Panc1 (cell line): ENCODE results near the gene LAG3. TPM values are rescaled to one million over a fixed set of nuclear protein-coding genes. Genes with fewer than 3 reads are reported as not detected.

Experiments
- ATAC-seq: fragments of 200-7000 bp; cut with Tn5 transposase; 2 replicates; pipeline ENCODE4 v1.9.1; 2020; ENCODE audit warnings: mild to moderate bottlenecking, moderate library complexity
- BruUV-seq: library from RNA; stranded (reverse); fragments of 400-500 nt; replicated peaks from 2 replicates; lab custom pipeline; 2021; lab: Mats Ljungman, UMichigan
- CTCF ChIA-PET: fragments of 300-600 bp; sonication (Branson Sonifier 250); formaldehyde crosslinking; loops from one replicate; lab custom pipeline; 2022; ENCODE audit warnings: antibody characterized with exemption; lab: Charles Lee
- POLR2A ChIA-PET: fragments of 300-600 bp; sonication (Branson Sonifier 250); formaldehyde crosslinking; loops from one replicate; lab custom pipeline; 2022; ENCODE audit warnings: antibody characterized with exemption; lab: Charles Lee
- DNase-seq: peaks from one replicate; pipeline ENCODE4 v3.0.0-alpha.2; 2010; ENCODE audit warnings: low read depth, low spot score
- H3K27ac ChIP-seq: 2 replicates; pipeline ENCODE4 v1.5.1; 2011; ENCODE audit warnings: mild to moderate bottlenecking, low read length, inconsistent platforms
- H3K27me3 ChIP-seq: fragments of 200-500 bp; sonication (Bioruptor generic); 2 replicates; pipeline ENCODE4 v1.6.0; 2014; ENCODE audit warnings: low read length, inconsistent platforms; ENCODE audit not compliant: control insufficient read depth, insufficient read depth
- H3K36me3 ChIP-seq: fragments of 200-500 bp; sonication (Bioruptor generic); 2 replicates; pipeline ENCODE4 v1.5.1; 2014; ENCODE audit warnings: inconsistent platforms, mild to moderate bottlenecking, low read length, moderate library complexity; ENCODE audit not compliant: control insufficient read depth, insufficient read depth
- H3K4me1 ChIP-seq: 2 replicates; pipeline ENCODE4 v1.5.1; 2011; ENCODE audit warnings: inconsistent platforms, mild to moderate bottlenecking, low read length, moderate library complexity; ENCODE audit not compliant: control insufficient read depth, insufficient read depth
- H3K4me3 ChIP-seq, 2 experiments: 2 replicates each; pipeline ENCODE4 v1.5.1; 2011 to 2012; ENCODE audit warnings: low read depth in 2 of 2, low read length in 2 of 2, mild to moderate bottlenecking in 2 of 2, inconsistent platforms in 1 of 2, moderate library complexity in 1 of 2
- H3K9me3 ChIP-seq: fragments of 200-500 bp; sonication (Bioruptor generic); 2 replicates; pipeline ENCODE4 v1.5.1; 2014; ENCODE audit warnings: low read depth, mild to moderate bottlenecking, inconsistent platforms, low read length, moderate library complexity; ENCODE audit not compliant: control insufficient read depth, insufficient read depth
- CTCF ChIP-seq: fragments of 450-650 bp; IDR thresholded peaks from 2 replicates; pipeline ENCODE4 v1.5.1; 2017; ENCODE audit warnings: mild to moderate bottlenecking
- POLR2AphosphoS5 ChIP-seq: IDR thresholded peaks from 2 replicates; pipeline ENCODE4 v1.6.1; 2012; ENCODE audit warnings: mild to moderate bottlenecking, low read depth, low read length, moderate library complexity
- REST ChIP-seq, 2 experiments: IDR thresholded peaks; 2 replicates each; pipeline ENCODE4 v1.6.1; 2011 to 2012; ENCODE audit warnings: low read depth in 2 of 2, control low read depth in 1 of 2, low read length in 1 of 2, mild to moderate bottlenecking in 1 of 2, moderate library complexity in 1 of 2; ENCODE audit not compliant: insufficient read depth in 1 of 2
- SIN3A ChIP-seq: IDR thresholded peaks from 2 replicates; pipeline ENCODE4 v1.6.1; 2012; ENCODE audit warnings: low read depth, mild to moderate bottlenecking, low read length, moderate library complexity, borderline replicate concordance; ENCODE audit not compliant: insufficient read depth
- TCF7L2 ChIP-seq: IDR thresholded peaks from 2 replicates; pipeline ENCODE4 v1.6.1; 2011; ENCODE audit warnings: mild to moderate bottlenecking, low read depth, low read length, inconsistent platforms
- in situ Hi-C: cut with HindIII; loops from 2 replicates; pipeline ENCODE4 v1.10.0; 2016; ENCODE audit warnings: low sequenced_read_pairs, low pct_unique_long_range_greater_than_20kb
- intact Hi-C: fragments of 100-400 bp; cut with micrococcal nuclease; formaldehyde crosslinking; loops from one replicate; pipeline ENCODE4 v1.10.0; 2022; ENCODE audit not compliant: unreplicated experiment
- total RNA-seq: library from RNA; stranded (reverse); gene quantifications from one replicate; pipeline ENCODE4 v1.2.1, GENCODE V29; 2021; ENCODE audit not compliant: unreplicated experiment

Gene LAG3
- total RNA-seq, 1 experiment from 2014 or later = 2.7 TPM

GRCh38 chr12:6752167-6752920 lies 20.0 kb upstream of the LAG3 start:
- CTCF ChIA-PET = interaction anchor here (0.9 to 1.6 kb wide), 2 partner anchors 14 to 63 kb away, joined by 3 to 12 read pairs; partner anchors contain the start of gene PTMS
- Histone ChIP-seq H3K4me1 (peaks cover 14% of the 10 kb centered on the region), H3K36me3 (peaks cover 10% of the 10 kb centered on the region), H3K27ac (peak overlapping the region; percentile 94), H3K4me3 (peak overlapping the region; percentile 85), H3K9me3 (no peaks in the 10 kb centered on the region), H3K27me3 (no peaks in the 10 kb centered on the region)
- TSS peak; percentile 69 for BruUV-seq
- TF ChIP-seq CTCF = no peak
- no peak for TF ChIP-seq REST (IDR thresholded peaks at IDR 0.05; ENCODE audit: insufficient read depth in 1 of 2, low read depth in 2 of 2, low read length in 1 of 2)
- TF ChIP-seq TCF7L2 = no peak
- TF ChIP-seq POLR2AphosphoS5 = no peak
- no peak for TF ChIP-seq SIN3A
- in situ Hi-C loops (no loop called here), intact Hi-C loops (loop anchor here (5.0 kb wide), 1 partner anchor 75 kb away; the partner anchor contains the start of gene P3H3)
- DNase-seq = no peak
- peak; percentile 22 for ATAC-seq
- POLR2A ChIA-PET = interaction anchor here (0.9 to 1.2 kb wide), 3 partner anchors 14 to 26 kb away, joined by 3 to 4 read pairs (median 3); partner anchors contain the start of genes LAG3 and PTMS

GRCh38 chr12:6752921-6753771 lies 19.2 kb upstream of the LAG3 start, which contains the start of gene MLF2:
TSS of gene MLF2 (minus strand) at chr12:6753141. CDS start at chr12:6752334, 807 bp downstream.
- BruUV-seq = TSS peak; percentile 96

More at GRCh38 chr12:6752921-6753771, 19.2 kb upstream of the LAG3 start, which contains the start of gene MLF2:
- H3K36me3 ChIP-seq = peaks cover 9% of the 10 kb centered on the region
- ChIA-PET CTCF (interaction anchor here (0.5 to 1.6 kb wide), 9 partner anchors 13 to 120 kb away, joined by 3 to 12 read pairs (median 3); partner anchors contain the start of genes PTMS and SPSB2), POLR2A (interaction anchor here (0.9 to 1.2 kb wide), 3 partner anchors 13 to 25 kb away, joined by 3 to 4 read pairs (median 3); partner anchors contain the start of genes LAG3 and PTMS)
- H3K27ac ChIP-seq = peak within 1 kb of the TSS; percentile 94
- H3K9me3 ChIP-seq = no peaks in the 10 kb centered on the region
- H3K27me3 ChIP-seq = no peaks in the 10 kb centered on the region
- intact Hi-C loops (loop anchor here (5.0 kb wide), 1 partner anchor 74 kb away; the partner anchor contains the start of gene P3H3), in situ Hi-C loops (no loop called here)
- DNase-seq (peak; percentile 91), ATAC-seq (peak; percentile 95)
- TF ChIP-seq CTCF (no peak), POLR2AphosphoS5 (peak; percentile 70)
- H3K4me3 ChIP-seq = peak within 1 kb of the TSS; percentile 85
- peaks cover 14% of the 10 kb centered on the region for H3K4me1 ChIP-seq
